HG02840 (cell line): Measurements from ENCODE around the gene RPUSD1.

Experiments
- ATAC-seq: cut with Tn5 transposase; IDR thresholded peaks from one replicate; pipeline ENCODE4 v1.9.1; 2021; ENCODE audit warnings: mild to moderate bottlenecking, moderate library complexity, moderate number of reproducible peaks; ENCODE audit not compliant: unreplicated experiment, low FRiP score

Gene RPUSD1

DNA sequence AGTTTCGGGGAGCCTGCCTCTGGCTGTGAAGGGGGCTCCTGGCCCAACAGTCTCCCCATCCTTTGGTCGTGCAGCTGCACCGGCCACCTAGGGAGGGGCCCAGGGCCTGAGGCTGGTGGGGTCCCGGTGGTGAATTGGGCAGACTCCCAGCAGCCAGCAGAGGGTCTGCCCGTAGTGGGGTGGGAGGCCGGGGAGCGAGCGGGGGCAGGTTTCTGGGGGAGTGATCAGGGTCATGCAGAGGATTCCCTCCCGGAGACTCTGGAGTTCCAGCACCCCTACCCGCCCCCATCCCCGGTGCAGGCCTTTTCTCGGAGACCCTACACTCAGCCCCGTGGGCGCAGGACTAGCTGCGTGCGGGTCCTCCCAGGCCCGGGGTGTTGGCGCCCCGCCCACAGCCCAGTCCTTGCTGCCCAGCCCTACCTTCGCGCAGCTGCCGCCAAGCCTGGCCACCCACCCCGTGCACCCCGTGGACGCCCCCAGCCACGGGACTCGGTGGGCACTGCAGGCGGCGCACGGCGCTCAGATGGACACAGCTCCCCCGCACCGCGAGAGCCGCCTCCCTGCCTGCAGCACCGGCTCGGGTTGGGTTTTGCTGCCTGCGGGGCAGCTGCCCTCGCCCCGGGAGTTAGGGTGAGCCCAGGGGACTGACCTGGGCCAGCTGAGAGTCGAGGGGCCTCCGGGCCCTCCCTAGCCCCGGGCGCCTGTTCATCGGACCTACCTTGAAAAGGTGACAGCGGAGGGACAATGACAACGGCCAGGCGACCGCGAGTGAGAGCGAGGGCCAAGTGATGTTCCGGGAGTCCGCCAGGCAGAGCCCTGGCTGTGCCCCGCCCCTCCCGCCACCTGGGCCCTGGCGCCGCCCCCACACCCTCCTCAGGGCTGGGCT lies 12.0 kb upstream of the RPUSD1 start, which contains the start of gene GNG13:
Gene GNG13, minus strand, starts transcription at position 787 of the 886 bp plus-strand sequence. CDS start 1,657 bp downstream, outside the sequence.
- no peak for ATAC-seq

DNA sequence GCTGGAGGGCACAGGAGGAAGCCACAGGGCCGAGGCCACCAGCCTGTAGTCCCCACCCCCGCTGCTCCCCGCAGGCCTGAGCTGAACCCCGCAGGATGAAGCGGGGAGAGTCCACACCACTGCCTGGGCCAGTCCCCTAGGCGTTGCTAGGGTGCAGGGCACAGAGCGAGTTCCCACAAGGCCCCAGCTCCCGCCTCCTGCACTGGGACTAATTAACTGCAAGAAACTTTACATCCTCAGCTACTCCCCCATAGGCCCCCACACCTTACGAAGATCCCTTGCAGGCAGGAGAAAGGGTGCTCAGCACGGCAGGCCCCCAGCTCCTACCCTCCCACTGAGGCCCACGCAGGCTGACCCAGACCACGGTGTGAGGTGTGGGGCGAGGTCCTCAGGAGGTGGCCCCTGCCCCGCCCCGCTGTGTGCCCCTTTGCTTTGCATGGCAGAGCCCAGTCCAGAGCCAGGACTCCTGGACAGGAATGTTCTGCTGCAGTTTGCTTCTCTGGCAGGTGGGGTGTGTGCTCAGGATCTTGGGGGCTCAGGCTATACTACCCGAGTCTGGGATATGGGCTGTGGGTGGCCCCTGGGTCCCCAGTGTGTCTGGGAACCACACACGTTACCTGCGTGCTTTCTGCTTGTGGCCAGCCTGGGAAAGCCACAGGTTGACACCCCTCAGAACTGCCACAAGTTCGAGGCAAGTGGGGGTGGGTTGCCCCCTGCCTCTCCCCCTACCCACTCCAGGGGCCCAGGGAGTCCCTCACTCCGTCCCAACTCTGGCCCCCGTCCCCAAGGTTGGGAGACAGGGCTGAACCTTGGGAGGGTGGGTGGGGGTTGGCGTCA lies 11.1 kb upstream of the RPUSD1 start:
- ATAC-seq: no peak

DNA sequence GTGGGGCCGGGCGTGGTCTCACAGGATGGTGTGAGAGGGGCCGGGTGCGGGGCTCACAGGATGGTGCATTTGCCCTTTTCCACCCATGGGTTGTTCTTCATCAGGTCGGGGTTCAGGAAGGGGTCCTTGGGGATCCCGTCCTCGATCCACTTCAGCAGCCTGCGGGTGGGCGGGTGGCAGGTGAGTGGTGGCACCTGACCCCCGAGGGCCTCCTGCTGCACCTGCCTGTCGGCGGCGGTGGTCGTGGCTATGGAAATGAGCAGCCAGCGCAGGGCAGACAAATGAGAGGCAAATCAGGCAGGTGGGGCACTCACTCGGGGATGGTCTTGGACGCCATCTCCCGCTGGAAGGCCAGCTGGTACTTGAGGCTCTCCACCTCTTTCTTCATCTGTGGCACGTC lies 10.5 kb upstream of the RPUSD1 start:
- ATAC-seq: no peak

DNA sequence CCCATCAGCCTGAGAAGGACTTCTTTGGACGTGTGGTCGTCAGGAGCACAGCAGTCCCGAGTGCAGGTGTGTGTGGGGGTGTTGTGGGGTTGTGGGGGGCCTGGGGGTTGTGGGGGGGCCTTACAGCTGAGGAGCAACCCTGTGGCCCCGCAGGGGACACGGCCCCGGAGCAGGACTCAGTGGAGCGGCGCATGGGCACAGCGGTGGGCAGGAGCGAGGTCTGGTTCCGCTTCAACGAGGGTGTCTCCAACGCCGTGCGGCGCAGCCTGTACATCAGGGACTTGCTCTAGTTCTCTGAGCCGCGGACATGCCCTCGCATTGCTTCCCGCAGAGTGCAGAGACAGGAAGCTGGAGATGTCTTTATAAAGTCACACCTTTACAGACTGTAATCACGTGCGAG lies 9.5 kb upstream of the RPUSD1 start:
- no peak for ATAC-seq

DNA sequence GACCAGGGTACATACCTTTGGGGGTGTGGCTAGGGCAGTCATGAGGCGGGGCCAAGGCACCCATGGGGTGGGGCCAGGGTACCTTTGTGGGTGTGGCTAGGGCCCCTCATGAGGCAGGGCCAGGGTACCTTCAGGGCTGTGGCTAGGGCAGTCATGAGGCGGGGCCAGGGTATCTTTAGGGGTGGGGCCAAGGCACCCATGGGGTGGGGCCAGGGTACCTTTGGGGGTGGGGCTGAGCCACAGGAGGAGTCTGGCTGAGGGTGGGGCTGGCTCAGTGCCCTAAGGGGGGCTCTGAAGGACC lies 8.9 kb upstream of the RPUSD1 start:
- ATAC-seq: no peak

DNA sequence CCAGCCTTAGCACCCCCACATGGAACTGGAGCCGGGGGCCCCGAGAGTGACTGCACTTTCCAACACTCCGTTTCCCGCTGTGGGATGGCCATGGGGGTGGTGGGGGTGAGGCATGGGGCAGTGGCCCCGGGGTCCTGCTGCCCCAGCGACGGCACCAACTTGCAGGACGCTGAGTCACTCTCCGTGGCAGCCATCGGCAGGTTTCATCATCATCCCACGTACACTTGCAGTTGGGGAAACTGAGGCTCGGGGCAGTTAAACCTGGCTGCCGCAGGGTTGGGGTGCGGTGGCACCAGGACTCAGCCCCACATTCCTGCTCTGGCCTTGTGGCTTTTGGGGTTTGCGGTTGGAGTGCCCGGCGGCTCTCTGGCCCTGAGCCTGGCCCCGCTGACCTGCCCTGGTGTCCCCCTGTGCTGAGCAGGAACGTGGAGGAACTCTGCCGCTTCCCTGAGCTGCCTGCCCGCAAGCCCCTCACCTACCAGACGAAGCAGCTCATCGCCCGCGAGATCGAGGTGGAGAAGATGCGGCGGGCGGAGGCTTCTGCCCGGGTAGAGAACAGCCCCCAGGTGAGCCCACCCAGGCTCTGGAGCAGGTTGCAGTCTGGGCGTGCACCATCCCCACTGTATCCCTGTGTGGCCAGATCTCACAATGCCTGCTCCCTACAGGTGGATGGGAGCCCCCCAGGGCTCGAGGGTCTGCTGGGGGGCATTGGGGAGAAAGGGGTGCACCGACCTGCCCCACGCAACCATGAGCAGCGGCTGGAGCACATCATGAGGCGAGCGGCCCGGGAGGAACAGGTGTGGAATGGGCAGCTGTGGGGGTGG lies 8.3 kb upstream of the RPUSD1 start:
- ATAC-seq: no peak

DNA sequence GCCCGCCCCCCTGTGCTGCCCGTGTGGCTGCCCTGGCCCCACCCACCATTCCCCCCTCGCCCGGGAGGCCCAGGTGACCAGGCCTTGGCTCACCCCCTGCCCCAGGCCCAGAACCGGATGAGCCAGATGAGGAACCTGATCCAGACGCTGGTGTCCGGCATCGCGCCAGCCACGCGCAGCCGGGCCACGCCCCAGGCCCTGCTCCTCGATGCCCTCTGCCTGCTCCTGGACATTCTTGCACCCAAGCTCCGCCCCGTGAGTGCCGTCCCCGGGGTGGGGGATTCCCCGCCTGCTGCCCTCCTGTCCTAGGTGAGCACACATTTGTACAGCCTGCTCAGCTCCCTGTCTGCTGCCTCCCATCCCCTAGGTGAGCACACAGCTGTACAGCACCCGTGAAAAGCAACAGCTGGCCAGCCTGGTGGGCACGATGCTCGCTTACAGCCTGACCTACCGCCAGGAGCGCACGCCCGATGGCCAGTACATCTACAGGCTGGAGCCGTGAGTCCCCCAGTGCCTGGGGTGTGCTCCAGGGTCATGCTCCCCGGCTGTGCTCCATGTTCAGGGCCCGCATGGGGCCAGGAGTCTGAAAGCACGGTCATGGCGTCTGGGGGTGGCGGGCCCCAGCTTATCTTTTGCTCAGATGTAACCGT lies 7.5 kb upstream of the RPUSD1 start:
- ATAC-seq: no peak

DNA sequence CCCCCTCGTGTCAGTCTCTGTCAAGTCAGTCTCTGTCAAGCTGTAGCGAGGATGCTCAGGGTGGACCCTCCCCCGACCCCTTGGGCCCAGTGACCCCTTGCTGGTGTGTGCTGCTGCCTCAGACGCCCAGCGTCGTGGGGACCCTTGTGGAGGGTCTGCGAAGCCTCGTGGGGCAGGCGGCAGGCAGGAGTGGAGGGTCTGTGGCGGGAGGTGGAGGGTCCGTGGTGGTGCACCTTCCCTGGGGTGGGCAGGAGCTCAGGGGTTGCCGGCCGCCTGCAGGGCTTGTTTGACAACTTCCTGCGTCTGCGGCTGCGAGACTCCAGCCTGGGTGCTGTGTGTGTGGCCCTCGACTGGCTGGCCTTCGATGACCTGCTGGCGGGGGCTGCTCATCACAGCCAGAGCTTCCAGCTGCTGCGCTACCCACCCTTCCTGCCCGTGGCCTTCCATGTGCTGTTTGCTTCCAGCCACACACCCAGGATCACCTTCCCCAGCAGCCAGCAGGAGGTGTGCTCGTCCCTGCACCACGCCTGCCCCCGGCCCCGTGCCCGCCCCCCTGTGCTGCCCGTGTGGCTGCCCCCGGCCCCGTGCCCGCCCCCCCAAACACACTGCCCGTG lies 6.8 kb upstream of the RPUSD1 start:
- ATAC-seq: no peak

DNA sequence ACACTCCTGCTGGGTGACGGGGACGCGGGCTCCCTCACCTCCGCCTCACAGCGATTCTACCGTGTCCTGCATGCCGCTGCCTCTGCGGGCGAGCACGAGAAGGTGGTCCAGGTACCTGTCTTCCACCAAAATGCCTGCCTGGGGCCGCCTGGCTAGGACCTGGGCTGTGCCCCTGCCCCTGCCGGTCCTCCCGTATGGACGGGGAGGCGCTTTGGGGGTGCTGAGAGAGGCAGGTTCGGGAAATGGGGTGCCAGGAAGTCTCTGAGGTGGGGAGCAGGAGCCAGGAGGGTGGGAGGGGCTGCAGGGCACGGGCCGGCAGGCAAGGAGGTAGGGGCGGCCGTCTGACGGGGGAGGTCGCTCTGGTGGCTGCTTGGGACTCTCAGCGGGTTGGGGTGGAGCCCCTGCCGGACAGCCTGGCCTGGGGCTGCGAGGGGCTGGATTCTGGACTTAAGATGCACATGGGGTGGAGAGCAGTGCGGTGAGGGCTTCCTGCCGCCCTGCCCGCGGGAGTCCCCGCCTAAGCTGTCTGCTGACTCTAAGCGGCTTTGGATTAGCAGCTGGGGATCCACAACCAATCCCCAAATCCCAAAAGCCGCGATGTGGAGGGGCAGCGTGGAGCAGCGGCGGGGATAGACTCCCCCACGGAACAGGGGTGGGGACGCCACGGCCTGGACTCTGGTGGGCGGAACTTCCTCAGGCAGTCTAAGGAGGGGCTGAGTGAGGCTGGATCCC lies 6.1 kb upstream of the RPUSD1 start:
- no peak for ATAC-seq

DNA sequence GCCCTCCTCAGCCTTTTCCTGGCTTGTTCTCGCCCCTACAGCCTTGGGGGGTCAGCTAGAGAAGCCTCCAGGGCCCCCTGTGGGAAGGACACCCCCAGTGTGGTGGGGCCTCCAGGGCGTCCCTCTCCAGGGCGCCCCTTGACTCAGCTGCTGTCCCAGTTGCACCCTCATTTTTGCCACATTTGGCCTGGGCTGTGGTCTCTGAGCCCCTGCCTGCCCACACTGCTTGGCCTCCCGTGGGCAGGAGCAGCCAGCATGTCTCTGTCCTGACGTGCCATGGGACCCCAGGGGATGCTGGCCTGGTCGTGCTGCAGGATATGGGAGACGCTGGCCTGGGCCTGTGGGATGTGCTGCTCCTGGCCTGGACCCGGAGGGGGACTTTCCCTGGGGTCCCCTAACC lies 5.2 kb upstream of the RPUSD1 start:
- ATAC-seq: no peak

DNA sequence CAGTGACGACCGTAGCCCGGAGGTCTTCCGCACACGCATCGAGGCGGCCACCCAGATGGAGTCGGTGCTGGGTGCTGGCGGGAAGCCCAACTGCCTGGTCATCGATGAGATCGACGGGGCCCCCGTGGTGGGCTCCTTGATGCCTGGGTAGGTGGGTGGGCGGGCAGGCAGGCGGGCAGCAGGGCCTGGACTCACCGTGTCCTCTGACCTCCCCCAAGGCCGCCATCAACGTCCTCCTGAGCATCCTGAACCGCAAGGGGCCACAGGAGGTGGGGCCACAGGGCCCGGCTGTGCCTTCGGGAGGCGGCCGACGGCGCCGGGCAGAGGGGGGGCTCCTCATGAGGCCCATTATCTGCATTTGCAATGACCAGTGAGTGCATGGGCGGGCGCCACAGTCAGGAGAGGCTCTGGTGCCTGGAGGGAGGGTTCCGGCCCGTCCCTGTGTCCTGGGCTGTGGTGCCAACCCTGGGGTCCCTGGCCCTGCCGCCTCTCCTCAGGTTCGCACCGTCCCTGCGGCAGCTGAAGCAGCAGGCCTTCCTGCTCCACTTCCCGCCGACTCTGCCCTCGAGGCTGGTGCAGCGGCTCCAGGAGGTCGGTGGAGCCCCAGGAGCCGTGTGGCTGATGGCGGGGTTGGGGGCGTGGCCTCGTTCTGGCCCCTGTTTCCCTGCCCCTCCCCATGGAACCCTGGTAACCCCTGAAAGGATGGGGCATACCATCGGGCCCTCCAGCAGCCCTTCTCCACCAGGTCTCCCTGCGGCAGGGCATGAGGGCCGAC lies 4.2 kb upstream of the RPUSD1 start:
- no peak for ATAC-seq

DNA sequence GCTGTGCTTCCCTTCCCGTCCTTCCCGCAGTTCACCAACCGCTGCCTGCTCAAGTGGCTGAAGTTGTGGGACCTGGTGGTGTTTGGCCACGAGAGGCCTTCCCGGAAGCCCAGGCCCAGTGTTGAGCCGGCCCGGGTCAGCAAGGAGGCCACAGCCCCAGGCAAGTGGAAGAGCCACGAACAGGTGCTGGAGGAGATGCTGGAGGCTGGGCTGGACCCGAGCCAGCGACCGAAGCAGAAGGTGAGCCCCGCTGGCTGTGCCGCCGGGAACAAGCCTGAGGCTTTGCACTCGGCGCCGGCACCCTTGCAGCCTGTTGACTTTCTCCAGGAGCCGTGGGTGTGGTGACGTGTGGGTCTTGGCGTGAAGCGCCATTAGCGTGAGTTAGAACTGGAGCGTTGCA lies 3.0 kb upstream of the RPUSD1 start:
- ATAC-seq: no peak

DNA sequence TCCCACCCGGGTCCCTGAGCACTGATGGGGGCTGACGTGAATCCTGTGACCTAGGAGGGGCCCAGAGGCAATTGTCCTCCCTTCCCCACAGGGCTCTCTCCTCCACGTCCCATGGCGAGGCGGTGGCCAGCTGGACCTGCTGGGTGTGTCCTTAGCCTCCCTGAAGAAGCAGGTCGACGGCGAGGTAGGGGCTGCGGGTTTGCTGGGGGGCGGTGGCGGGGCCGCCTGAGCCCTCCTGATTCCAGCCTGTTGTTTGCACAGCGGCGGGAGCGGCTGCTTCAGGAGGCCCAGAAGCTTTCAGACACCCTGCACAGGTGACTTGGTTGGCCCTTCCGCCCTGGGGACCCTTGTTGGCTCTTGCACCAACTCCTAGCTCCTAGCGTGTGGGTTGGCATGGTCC lies 1.9 kb upstream of the RPUSD1 start:
- ATAC-seq: no peak

DNA sequence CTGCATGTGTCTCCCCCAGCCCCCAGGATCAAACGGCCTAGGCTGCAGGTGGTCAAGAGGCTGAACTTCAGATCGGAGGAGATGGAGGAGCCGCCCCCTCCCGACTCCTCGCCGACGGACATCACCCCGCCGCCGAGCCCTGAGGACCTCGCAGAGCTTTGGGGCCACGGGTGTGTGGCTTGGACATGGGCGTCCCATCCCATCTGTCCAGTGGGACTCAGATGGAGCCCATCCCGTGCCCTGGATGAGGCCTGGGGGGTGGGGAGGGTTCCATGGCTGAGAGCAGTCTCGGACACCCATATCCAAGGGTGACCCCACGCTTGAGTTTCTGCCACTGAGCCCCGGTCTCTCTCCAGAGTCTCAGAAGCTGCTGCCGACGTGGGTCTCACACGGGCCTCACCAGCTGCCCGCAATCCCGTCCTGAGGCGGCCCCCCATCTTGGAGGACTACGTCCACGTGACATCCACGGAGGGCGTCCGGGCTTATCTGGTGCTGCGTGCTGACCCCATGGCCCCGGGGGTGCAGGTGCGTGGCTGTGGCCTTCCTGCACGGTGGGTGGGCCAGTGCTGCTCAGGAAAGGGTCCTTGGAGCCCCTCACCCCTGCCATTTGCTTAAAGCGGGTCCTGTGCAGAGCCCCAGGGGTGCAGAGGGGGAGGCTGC lies 1.1 kb upstream of the RPUSD1 start:
- ATAC-seq: no peak

DNA sequence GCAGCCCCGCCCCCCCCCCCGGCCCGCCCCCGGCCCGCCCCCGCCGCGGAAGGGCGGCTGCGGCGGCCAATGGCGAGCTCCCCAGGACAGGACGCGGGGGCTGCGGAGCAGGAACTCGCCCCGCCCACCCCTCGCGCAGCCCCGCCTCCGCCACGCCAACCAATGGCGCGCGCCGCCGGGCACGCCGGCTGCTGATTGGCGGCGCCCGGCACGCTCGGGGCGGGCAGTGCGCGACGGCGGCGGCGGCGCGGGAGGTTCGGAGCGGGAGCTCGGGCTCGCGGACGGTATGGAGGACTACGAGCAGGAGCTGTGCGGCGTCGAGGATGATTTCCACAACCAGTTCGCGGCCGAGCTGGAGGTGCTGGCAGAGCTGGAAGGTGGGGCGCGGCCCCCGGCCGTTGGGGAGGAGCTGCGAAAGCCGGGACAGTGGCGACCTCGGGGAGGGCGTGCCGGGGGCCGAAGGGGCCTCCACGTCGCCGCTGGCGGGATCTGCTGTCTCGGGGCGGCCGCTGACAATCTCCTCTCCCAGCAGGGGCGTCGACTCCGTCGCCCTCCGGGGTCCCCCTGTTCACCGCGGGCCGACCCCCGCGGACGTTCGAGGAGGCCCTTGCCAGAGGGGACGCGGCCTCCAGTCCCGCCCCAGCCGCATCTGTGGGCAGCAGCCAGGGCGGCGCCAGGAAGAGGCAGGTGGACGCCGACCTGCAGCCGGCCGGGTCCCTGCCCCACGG lies 382 bp upstream of the RPUSD1 start, which contains the start of gene CHTF18:
Gene CHTF18, plus strand, starts transcription at position 222 of the 728 bp plus-strand sequence. Its CDS starts 65 bp downstream, at position 287.
- ATAC-seq: peak; percentile 67

DNA sequence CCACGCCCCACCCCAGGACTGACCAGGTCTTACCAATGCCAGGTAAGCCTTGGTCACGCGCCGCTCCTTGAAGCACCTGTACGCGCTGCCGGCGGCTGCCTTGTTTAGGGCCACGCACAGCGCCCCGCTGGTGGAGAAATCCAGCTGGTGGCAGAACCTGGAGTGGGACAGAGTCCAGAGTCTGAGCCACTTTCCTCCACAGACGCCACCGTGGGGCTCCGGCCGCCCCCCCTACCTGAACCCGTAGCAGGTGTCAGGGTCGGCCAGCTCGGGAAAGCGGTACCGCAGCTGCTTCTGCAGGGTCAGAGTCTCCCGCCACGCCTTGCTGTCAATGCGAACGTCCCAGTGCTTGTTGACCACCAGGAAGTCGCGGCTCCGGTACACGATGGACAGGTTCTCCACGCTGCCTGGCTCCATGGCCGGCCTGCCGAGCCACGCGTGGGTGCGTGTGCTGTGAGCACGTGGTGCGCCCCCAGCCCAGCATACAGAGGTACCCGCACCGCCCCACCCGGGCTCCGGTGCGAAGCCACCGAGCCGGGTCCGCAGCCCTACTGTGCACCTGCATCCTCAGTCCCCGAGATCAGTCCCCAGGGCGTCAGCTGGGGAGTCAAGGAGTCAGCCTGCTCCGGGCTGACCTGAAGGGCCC lies 737 bp downstream of the RPUSD1 start:
- no peak for ATAC-seq
